ENCODE results near the gene CYP2S1. TPM values are rescaled to one million over a fixed set of nuclear protein-coding genes. Genes with fewer than 3 reads are reported as not detected.
A peak's percentile ranks its signal among the peaks of the same experiment; 100 is the strongest.

Gene CYP2S1
- total and polyA plus RNA-seq, 9 of the 15 experiments (the other 6 are each of a cell fraction or from before 2014, with no cell fraction given) = 0.07 to 1.9 (median 0.41) TPM

DNA sequence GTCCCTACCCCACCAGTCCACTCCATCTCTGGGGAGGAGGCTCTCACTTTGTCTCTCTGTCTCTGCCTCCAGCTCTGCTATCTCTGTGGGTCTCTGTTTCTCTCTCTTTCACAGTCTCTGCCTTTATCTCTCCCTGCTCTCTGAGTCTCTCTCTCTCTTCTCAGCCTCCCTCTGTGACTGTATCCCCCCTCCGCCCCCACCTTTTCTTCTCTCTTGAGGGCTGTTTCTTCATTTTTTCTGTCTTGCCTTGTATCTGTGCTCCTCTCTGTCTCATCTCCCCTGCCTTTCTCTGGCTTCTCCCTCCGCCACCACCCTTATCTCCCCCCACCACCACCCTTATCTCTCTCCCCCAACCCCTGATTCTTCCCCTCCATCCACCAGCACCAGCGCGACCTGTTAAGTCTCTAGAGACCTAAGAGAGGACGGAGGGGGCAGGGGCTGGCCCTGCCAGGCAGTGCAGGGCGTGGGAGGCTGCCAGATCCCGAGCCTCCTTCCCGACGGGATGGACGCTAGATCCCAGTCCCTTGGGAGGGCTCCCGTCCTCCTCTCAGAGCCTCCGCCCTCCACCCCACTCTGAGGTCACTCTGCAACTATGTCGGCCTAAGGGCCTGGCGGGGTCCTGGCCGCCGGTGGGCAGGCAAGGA is 27.0 kb downstream of the CYP2S1 start (continued):
- no peak for TF ChIP-seq SRSF1 (IDR thresholded peaks at IDR 0.05; ENCODE audit: low read depth, low read length)
- peak; percentile 72 for TF ChIP-seq MTA2 (IDR thresholded peaks at IDR 0.05; ENCODE audit: low read depth)
- peak; percentile 14 for TF ChIP-seq NCOA4 (IDR thresholded peaks at IDR 0.05; ENCODE audit: partially characterized antibody)
- TF ChIP-seq TGIF2 (CRISPR knock-in tag; IDR thresholded peaks at IDR 0.05) = no peak
- no peak for TF ChIP-seq ZC3H8 (IDR thresholded peaks at IDR 0.05)
- TF ChIP-seq, protein P1, sequence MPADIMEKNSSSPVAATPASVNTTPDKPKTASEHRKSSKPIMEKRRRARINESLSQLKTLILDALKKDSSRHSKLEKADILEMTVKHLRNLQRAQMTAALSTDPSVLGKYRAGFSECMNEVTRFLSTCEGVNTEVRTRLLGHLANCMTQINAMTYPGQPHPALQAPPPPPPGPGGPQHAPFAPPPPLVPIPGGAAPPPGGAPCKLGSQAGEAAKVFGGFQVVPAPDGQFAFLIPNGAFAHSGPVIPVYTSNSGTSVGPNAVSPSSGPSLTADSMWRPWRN (IDR thresholded peaks at IDR 0.05; ENCODE audit: low read depth) = no peak
- TF ChIP-seq, protein P2, sequence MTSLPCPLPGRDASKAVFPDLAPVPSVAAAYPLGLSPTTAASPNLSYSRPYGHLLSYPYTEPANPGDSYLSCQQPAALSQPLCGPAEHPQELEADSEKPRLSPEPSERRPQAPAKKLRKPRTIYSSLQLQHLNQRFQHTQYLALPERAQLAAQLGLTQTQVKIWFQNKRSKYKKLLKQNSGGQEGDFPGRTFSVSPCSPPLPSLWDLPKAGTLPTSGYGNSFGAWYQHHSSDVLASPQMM (CRISPR knock-in tag; IDR thresholded peaks at IDR 0.05) = no peak
- TF ChIP-seq, protein P3, sequence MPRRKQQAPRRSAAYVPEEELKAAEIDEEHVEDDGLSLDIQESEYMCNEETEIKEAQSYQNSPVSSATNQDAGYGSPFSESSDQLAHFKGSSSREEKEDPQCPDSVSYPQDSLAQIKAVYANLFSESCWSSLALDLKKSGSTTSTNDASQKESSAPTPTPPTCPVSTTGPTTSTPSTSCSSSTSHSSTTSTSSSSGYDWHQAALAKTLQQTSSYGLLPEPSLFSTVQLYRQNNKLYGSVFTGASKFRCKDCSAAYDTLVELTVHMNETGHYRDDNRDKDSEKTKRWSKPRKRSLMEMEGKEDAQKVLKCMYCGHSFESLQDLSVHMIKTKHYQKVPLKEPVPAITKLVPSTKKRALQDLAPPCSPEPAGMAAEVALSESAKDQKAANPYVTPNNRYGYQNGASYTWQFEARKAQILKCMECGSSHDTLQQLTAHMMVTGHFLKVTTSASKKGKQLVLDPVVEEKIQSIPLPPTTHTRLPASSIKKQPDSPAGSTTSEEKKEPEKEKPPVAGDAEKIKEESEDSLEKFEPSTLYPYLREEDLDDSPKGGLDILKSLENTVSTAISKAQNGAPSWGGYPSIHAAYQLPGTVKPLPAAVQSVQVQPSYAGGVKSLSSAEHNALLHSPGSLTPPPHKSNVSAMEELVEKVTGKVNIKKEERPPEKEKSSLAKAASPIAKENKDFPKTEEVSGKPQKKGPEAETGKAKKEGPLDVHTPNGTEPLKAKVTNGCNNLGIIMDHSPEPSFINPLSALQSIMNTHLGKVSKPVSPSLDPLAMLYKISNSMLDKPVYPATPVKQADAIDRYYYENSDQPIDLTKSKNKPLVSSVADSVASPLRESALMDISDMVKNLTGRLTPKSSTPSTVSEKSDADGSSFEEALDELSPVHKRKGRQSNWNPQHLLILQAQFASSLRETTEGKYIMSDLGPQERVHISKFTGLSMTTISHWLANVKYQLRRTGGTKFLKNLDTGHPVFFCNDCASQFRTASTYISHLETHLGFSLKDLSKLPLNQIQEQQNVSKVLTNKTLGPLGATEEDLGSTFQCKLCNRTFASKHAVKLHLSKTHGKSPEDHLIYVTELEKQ (CRISPR knock-in tag; IDR thresholded peaks at IDR 0.05) = no peak
- TF ChIP-seq, protein P4, sequence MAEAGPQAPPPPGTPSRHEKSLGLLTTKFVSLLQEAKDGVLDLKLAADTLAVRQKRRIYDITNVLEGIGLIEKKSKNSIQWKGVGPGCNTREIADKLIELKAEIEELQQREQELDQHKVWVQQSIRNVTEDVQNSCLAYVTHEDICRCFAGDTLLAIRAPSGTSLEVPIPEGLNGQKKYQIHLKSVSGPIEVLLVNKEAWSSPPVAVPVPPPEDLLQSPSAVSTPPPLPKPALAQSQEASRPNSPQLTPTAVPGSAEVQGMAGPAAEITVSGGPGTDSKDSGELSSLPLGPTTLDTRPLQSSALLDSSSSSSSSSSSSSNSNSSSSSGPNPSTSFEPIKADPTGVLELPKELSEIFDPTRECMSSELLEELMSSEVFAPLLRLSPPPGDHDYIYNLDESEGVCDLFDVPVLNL (CRISPR knock-in tag; IDR thresholded peaks at IDR 0.05; ENCODE audit: low read depth) = no peak
- TF ChIP-seq CBX5 (IDR thresholded peaks at IDR 0.05; ENCODE audit: borderline replicate concordance, low read depth) = no peak
- TF ChIP-seq, protein P5, sequence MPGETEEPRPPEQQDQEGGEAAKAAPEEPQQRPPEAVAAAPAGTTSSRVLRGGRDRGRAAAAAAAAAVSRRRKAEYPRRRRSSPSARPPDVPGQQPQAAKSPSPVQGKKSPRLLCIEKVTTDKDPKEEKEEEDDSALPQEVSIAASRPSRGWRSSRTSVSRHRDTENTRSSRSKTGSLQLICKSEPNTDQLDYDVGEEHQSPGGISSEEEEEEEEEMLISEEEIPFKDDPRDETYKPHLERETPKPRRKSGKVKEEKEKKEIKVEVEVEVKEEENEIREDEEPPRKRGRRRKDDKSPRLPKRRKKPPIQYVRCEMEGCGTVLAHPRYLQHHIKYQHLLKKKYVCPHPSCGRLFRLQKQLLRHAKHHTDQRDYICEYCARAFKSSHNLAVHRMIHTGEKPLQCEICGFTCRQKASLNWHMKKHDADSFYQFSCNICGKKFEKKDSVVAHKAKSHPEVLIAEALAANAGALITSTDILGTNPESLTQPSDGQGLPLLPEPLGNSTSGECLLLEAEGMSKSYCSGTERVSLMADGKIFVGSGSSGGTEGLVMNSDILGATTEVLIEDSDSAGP (CRISPR knock-in tag; IDR thresholded peaks at IDR 0.05) = no peak
- no peak for TF ChIP-seq SMAD3 (CRISPR knock-in tag; conservative IDR thresholded peaks at IDR 0.05)
- TF ChIP-seq KLF16 (IDR thresholded peaks at IDR 0.05) = peak; percentile 42; the same call in 1 of the 2 replicates
